DOHH2 (cell line): ENCODE measurements around the gene IQCM.

Source experiments
- EZH2phosphoT487 ChIP-seq: fragments of 200-600 bp; sonication (generic); IDR thresholded peaks from 2 replicates; pipeline ENCODE4 v1.6.1; 2017; ENCODE audit warnings: borderline replicate concordance, mild to moderate bottlenecking, antibody characterized with exemption, low read length, moderate library complexity, mixed read lengths
- TF ChIP-seq, protein P1 (sequence below): fragments of 200-600 bp; sonication (generic); IDR thresholded peaks from one replicate; pipeline ENCODE4 v1.5.1; 2014; ENCODE audit warnings: antibody characterized with exemption, mild to moderate bottlenecking, low read depth, low read length; ENCODE audit not compliant: poor library complexity, severe bottlenecking

- TF ChIP-seq, protein P1, sequence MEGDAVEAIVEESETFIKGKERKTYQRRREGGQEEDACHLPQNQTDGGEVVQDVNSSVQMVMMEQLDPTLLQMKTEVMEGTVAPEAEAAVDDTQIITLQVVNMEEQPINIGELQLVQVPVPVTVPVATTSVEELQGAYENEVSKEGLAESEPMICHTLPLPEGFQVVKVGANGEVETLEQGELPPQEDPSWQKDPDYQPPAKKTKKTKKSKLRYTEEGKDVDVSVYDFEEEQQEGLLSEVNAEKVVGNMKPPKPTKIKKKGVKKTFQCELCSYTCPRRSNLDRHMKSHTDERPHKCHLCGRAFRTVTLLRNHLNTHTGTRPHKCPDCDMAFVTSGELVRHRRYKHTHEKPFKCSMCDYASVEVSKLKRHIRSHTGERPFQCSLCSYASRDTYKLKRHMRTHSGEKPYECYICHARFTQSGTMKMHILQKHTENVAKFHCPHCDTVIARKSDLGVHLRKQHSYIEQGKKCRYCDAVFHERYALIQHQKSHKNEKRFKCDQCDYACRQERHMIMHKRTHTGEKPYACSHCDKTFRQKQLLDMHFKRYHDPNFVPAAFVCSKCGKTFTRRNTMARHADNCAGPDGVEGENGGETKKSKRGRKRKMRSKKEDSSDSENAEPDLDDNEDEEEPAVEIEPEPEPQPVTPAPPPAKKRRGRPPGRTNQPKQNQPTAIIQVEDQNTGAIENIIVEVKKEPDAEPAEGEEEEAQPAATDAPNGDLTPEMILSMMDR, result peak; percentile 17
- TF ChIP-seq EZH2phosphoT487, result no peak
These were observed 124.9 kb downstream of the IQCM start for GRCh38 chr4:149690726-149691125.
